Measurements from ENCODE around the gene B9D1.
"Not testable (repeated sequence)": the region's sequence is repeated elsewhere in the genome, so short reads cannot be mapped to it uniquely, and the experiment has no call there.

B9D1 gene

GRCh38 chr17:19357351-19357750 lies 5.2 kb downstream of the B9D1 start:
- no peak for DNase-seq

GRCh38 chr17:19354748-19355147 lies 7.8 kb downstream of the B9D1 start:
- DNase-seq, result no peak

- DNase-seq, result not testable (repeated sequence)
Observed at GRCh38 chr17:19353401-19353800, 9.1 kb downstream of the B9D1 start.

- DNase-seq, result no peak
Observed at GRCh38 chr17:19348806-19349205, 13.7 kb downstream of the B9D1 start.

- DNase-seq, result no peak
Observed at GRCh38 chr17:19348081-19348650, 14.4 kb downstream of the B9D1 start.

GRCh38 chr17:19347323-19348080 lies 15.0 kb downstream of the B9D1 start:
- no peak for DNase-seq

- no peak for DNase-seq
Observed at GRCh38 chr17:19346351-19347255, 15.9 kb downstream of the B9D1 start.

- DNase-seq, result no peak
Observed at GRCh38 chr17:19345486-19346350, 16.8 kb downstream of the B9D1 start.

GRCh38 chr17:19345067-19345460 lies 17.5 kb downstream of the B9D1 start:
- no peak for DNase-seq

- DNase-seq, result no peak
Observed at GRCh38 chr17:19344311-19345066, 18.0 kb downstream of the B9D1 start.

GRCh38 chr17:19343671-19344151 lies 18.8 kb downstream of the B9D1 start:
- no peak for DNase-seq

GRCh38 chr17:19343256-19343630 lies 19.3 kb downstream of the B9D1 start:
- DNase-seq, result no peak

- no peak for DNase-seq
Observed at GRCh38 chr17:19342611-19343255, 19.8 kb downstream of the B9D1 start.

GRCh38 chr17:19341641-19342610 lies 20.6 kb downstream of the B9D1 start:
- DNase-seq, result no peak

GRCh38 chr17:19341211-19341631 lies 21.3 kb downstream of the B9D1 start:
- no peak for DNase-seq

- DNase-seq, result no peak
Observed at GRCh38 chr17:19339341-19339815, 23.1 kb downstream of the B9D1 start.

GRCh38 chr17:19338031-19338990 lies 24.2 kb downstream of the B9D1 start:
- peak; percentile 67 to 75 for DNase-seq

GRCh38 chr17:19337712-19338023 lies 24.9 kb downstream of the B9D1 start:
- DNase-seq, result no peak
